ENCODE results near the gene LRG1. TPM values are rescaled to one million over a fixed set of nuclear protein-coding genes. Genes with fewer than 3 reads are reported as not detected.
A peak's percentile ranks its signal among the peaks of the same experiment; 100 is the strongest.

The LRG1 gene
- total RNA-seq, 1 donor from 2014 or later, result not detected

GRCh38 chr19:4504891-4505569, 34.8 kb downstream of the LRG1 start:
- no peaks in the 10 kb centered on the region for H3K9me3 ChIP-seq (ENCODE audit: low read depth)
- no peak overlapping the region for H3K4me2 ChIP-seq
- no peak overlapping the region for H2AFZ ChIP-seq (replicated peaks)
- Mint-ChIP-seq H3K27me3 (ENCODE audit: insufficient read depth, low read depth) (peaks cover 15% of the 10 kb centered on the region), H3K4me3 (no peak overlapping the region), H3K9me3 (no peaks in the 10 kb centered on the region), H3K4me1 (no peaks in the 10 kb centered on the region), H3K27ac (no peak overlapping the region), H3K36me3 (peaks cover 9% of the 10 kb centered on the region)
- no peaks in the 10 kb centered on the region for H3F3A ChIP-seq (ENCODE audit: low read depth)
- H3K27ac ChIP-seq, result no peak overlapping the region
- H3K4me1 ChIP-seq, result peaks cover 11% of the 10 kb centered on the region
- H3K79me2 ChIP-seq (ENCODE audit: low read depth), result no peaks in the 10 kb centered on the region
- H3K9ac ChIP-seq, result no peak overlapping the region
- H3K27me3 ChIP-seq, result no peaks in the 10 kb centered on the region
- H4K20me1 ChIP-seq (ENCODE audit: low read depth), result peaks cover 22% of the 10 kb centered on the region
- no peak for TF ChIP-seq EZH2phosphoT487 (IDR thresholded peaks at IDR 0.05)
- TF ChIP-seq EZH2 (IDR thresholded peaks at IDR 0.05), result no peak
- TF ChIP-seq CTCF (IDR thresholded peaks at IDR 0.05), result no peak
- DNase-seq (ENCODE audit: low spot score), result no peak
- no peaks in the 10 kb centered on the region for H3K36me3 ChIP-seq
- H3K4me3 ChIP-seq, result no peak overlapping the region

GRCh38 chr19:4504297-4504701, 35.5 kb downstream of the LRG1 start:
- Histone ChIP-seq H3K4me1 (peaks cover 11% of the 10 kb centered on the region), H3K4me3 (no peak overlapping the region), H3K27ac (no peak overlapping the region), H3K36me3 (no peaks in the 10 kb centered on the region), H3K9ac (no peak overlapping the region), H3K9me3 (ENCODE audit: low read depth) (no peaks in the 10 kb centered on the region), H3K79me2 (ENCODE audit: low read depth) (no peaks in the 10 kb centered on the region), H2AFZ (replicated peaks) (no peak overlapping the region), H3K4me2 (no peak overlapping the region), H3K27me3 (no peaks in the 10 kb centered on the region), H3F3A (ENCODE audit: low read depth) (no peaks in the 10 kb centered on the region), H4K20me1 (ENCODE audit: low read depth) (peaks cover 22% of the 10 kb centered on the region)
- Mint-ChIP-seq H3K27me3 (ENCODE audit: insufficient read depth, low read depth) (peaks cover 11% of the 10 kb centered on the region), H3K36me3 (peaks cover 9% of the 10 kb centered on the region), H3K27ac (no peak overlapping the region), H3K4me1 (no peaks in the 10 kb centered on the region), H3K9me3 (no peaks in the 10 kb centered on the region), H3K4me3 (no peak overlapping the region)
- TF ChIP-seq EZH2phosphoT487 (IDR thresholded peaks at IDR 0.05) (no peak), EZH2 (IDR thresholded peaks at IDR 0.05) (no peak), CTCF (IDR thresholded peaks at IDR 0.05) (no peak)
- no peak for DNase-seq (ENCODE audit: low spot score)

GRCh38 chr19:4503825-4504170, 36.0 kb downstream of the LRG1 start:
- H3K4me1 Mint-ChIP-seq, result no peaks in the 10 kb centered on the region
- no peak overlapping the region for H3K4me3 Mint-ChIP-seq
- H3F3A ChIP-seq (ENCODE audit: low read depth), result no peaks in the 10 kb centered on the region
- H3K36me3 ChIP-seq, result no peaks in the 10 kb centered on the region
- H3K27me3 ChIP-seq, result no peaks in the 10 kb centered on the region
- no peak overlapping the region for H3K27ac Mint-ChIP-seq
- peak overlapping the region; percentile 51 for H3K27ac ChIP-seq
- H3K36me3 Mint-ChIP-seq, result peaks cover 9% of the 10 kb centered on the region
- TF ChIP-seq EZH2phosphoT487 (IDR thresholded peaks at IDR 0.05) (no peak), EZH2 (IDR thresholded peaks at IDR 0.05) (no peak), CTCF (IDR thresholded peaks at IDR 0.05) (no peak)
- H3K9ac ChIP-seq, result no peak overlapping the region
- H3K27me3 Mint-ChIP-seq (ENCODE audit: insufficient read depth, low read depth), result peaks cover 11% of the 10 kb centered on the region
- H3K9me3 ChIP-seq (ENCODE audit: low read depth), result no peaks in the 10 kb centered on the region
- H2AFZ ChIP-seq (replicated peaks), result no peak overlapping the region
- H3K79me2 ChIP-seq (ENCODE audit: low read depth), result no peaks in the 10 kb centered on the region
- no peak for DNase-seq (ENCODE audit: low spot score)
- no peaks in the 10 kb centered on the region for H3K9me3 Mint-ChIP-seq
- H3K4me3 ChIP-seq, result no peak overlapping the region
- peaks cover 22% of the 10 kb centered on the region for H4K20me1 ChIP-seq (ENCODE audit: low read depth)
- peaks cover 11% of the 10 kb centered on the region for H3K4me1 ChIP-seq
- H3K4me2 ChIP-seq, result no peak overlapping the region
